GM18511 (cell line): ENCODE measurements around the gene LIME1.

ENCODE experiments used
- ATAC-seq: cut with Tn5 transposase; IDR thresholded peaks from one replicate; pipeline ENCODE4 v1.9.1; 2021; ENCODE audit warnings: mild to moderate bottlenecking, moderate library complexity; ENCODE audit not compliant: unreplicated experiment

The LIME1 gene

DNA sequence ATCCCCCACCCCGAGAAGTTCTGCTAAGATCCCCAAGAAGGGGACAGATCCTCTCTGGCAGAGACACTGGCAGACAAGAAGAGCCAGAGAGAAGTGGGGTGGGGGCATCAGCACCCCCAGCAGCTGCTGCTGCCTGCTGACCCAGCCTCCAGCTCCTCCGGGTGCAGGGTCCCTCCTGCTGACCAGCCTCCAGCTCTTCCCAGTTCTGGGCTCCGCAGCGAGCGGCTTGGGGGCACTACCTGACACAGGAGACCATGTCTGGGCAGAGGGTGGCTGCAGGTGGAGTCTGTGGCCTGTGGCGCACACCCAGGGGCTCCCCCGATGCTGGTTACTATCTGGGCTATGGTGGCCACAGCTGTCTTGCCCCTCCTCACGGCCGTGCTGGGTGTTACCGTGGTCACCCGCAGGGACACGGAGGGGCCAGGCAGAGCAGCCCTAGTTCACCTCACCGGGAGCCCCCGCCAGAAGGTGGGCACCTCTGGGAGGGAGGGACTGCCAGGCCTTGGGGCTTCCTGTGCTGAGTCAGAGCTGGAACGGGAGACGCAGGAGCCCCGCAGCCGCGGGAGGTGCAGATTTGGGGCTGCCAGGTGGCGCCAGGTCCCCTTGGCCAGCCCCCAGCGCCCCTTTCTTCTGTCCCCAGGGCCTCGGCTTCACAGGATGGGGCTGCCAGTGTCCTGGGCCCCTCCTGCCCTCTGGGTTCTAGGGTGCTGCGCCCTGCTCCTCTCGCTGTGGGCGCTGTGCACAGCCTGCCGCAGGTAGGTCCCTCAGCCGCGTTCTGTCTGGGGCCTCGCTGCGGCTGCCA is 630 bp downstream of the LIME1 start:
- ATAC-seq: no peak

GRCh38 chr20:63737695-63737944 is 1.2 kb downstream of the LIME1 start:
- no peak for ATAC-seq

DNA sequence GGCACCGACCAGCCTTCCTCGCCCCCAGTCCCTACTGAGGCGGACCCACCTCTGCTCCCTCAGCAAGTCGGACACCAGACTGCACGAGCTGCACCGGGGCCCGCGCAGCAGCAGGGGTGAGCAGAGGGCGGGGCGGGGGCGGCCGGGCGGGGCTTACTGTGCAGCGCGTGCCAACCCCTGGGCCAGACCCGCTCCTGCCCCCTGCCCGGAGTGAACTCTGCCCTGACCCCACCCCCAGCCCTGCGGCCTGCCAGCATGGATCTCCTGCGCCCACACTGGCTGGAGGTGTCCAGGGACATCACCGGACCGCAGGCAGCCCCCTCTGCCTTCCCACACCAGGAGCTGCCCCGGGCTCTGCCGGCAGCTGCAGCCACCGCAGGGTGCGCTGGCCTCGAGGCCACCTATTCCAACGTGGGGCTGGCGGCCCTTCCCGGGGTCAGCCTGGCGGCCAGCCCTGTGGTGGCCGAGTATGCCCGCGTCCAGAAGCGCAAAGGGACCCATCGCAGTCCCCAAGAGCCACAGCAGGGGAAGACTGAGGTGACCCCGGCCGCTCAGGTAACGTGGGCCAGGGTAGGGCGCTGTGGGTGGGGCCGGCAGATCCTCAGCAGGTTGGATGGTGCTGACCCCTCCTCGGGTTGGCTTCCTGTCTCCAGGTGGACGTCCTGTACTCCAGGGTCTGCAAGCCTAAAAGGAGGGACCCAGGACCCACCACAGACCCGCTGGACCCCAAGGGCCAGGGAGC is 1.7 kb downstream of the LIME1 start:
- ATAC-seq: no peak

GRCh38 chr20:63738687-63739129 is 2.2 kb downstream of the LIME1 start:
- ATAC-seq: no peak

DNA sequence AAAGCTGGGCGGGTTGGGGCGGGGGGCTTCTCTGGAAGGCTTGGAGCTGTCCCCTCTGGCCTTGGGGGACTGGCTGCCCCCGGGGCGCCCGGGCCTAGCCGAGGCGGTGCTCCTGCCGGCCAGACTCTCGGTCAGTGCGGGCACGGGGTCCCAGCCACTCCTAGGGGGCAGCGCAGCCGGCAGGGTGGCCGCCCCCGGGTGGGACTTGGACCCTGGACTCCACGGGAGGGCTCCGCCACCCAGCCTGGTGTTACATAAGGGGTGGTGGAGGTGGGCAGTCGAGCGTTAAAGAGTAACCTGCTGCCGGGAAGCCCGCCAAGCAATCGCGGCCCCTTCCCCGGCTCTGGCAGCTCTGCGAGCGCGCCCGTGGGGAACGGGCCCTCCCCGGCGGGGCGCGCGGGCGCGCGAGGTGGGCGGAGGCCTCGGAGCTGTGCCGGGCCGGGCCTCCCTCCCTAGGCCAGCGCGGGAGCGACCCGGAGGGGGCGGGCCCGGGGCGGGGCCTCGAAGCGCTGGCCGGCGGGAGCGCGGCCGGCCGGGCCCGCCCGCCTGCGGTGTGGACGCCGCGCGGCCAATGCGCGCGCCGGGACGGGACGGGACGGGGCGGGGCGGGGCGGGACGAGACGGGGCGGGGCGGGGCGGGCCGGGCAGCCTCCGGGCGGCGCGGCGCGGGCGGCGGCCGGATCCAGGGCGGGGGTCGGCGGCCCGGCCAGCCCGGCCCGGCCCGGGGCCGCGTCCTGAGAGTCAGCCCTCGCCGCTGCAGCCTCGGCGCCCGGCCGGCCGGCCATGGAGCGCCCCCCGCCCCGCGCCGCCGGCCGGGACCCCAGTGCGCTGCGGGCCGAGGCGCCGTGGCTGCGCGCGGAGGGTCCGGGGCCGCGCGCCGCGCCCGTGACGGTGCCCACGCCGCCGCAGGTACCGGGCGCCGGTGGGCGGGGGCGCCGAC is 2.9 kb downstream of the LIME1 start, which contains the start of gene SLC2A4RG:
TSS of gene SLC2A4RG (plus strand) at position 647 of the 940 bp plus-strand sequence. CDS start at position 784, 137 bp downstream.
- ATAC-seq: peak; percentile 40

- peak; percentile 9 for ATAC-seq
Observed at GRCh38 chr20:63740070-63740626, 3.7 kb downstream of the LIME1 start.

GRCh38 chr20:63740627-63741353 is 4.3 kb downstream of the LIME1 start:
- ATAC-seq: no peak

GRCh38 chr20:63741354-63741675 is 4.9 kb downstream of the LIME1 start:
- ATAC-seq: no peak

DNA sequence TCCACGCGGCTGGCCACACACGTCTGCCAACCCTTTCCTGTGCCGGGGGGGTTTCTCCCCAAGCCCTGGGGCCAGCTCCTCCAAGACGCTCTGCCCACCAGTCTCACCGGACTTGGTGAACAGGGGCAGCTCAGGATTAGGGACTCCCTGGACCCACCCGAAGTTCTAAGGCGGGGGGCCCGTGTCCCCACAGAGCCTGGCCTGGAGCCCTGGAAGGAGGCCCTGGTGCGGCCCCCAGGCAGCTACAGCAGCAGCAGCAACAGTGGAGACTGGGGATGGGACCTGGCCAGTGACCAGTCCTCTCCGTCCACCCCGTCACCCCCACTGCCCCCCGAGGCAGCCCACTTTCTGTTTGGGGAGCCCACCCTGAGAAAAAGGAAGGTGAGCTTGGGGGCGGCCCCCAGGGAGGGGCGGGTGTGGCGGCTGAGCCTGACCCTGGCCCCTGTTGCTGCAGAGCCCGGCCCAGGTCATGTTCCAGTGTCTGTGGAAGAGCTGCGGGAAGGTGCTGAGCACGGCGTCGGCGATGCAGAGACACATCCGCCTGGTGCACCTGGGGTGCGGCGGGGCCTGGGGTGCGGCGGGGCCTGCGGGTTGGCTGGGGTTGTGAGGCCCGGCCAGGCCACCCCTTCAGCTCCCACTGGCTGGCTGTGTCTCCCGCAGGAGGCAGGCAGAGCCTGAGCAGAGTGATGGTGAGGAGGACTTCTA is 5.4 kb downstream of the LIME1 start:
- no peak for ATAC-seq

DNA sequence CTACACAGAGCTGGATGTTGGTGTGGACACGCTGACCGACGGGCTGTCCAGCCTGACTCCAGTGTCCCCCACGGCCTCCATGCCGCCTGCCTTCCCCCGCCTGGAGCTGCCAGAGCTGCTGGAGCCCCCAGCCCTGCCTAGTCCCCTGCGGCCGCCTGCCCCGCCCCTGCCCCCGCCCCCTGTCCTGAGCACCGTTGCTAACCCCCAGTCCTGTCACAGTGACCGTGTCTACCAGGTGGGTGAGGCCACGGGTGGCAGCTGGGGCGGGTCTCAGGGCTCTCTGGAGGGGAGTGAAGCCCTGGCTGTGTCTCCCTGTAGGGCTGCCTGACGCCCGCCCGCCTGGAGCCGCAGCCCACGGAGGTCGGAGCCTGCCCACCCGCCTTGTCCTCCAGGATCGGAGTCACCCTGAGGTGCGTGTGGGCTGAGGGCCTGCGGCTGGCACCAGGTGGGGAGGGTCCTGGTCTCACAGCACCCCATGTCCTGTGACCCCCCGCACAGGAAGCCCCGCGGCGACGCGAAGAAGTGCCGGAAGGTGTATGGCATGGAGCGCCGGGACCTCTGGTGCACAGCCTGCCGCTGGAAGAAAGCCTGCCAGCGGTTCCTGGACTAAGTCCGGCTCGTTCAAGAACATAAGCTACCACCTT is 6.0 kb downstream of the LIME1 start:
- ATAC-seq: no peak

DNA sequence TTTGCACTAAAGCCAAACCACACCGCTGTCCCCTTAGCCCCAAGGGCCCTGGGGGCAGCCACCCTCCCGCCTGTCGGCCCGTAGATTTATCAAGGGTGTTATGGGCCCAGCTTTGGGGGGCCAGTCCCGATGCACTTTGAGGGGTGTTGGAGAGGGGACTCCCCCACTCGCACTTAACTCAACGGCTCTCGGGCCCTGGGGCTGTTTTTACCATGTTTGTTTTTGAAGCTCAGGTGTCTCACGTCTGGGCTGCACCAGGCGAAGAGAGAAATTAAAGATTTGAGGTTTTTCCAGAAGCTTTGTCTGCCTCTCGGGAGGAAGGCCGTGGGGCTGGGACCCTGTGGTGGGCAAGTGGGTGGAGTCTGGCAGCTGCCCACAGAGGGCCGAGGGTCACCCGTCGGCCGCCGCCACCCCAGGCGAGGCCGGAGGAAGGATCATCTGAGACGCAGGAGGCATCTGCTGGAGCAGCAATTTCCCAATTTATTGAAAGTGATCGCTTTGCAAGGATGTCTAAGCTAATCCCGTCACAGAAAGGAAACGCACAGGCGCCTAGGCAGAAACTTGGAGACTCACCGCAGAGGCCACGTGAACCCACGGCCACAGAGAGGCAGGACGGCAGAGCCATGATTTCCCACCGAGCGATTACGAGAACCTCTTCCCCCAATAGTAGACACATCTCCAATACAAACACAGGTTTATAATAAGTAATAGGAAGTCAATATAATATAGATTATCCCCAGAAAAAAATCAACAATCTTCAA is 6.9 kb downstream of the LIME1 start:
- no peak for ATAC-seq

DNA sequence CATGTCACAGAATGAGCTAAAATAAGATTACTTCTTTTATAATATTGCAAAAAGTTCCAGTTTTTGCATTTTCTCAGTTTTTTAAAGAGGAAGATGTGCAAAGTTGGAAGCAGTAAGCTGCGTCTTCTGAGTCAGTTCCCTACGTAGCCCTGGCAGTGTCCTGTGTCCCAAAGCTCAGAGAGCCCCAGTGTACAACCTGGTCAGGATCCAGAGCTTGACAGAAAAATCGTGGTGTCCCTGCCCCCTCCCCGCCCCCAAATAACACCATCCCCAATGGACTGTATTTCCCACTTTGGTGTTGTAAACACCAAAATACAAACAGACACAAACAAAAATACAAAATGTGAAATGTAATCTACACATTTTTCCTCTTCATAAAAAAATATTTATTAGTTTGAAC is 7.7 kb downstream of the LIME1 start:
- no peak for ATAC-seq

- ATAC-seq: no peak
Observed at GRCh38 chr20:63744574-63745423, 8.3 kb downstream of the LIME1 start.

- no peak for ATAC-seq
Observed at GRCh38 chr20:63745424-63745805, 9.0 kb downstream of the LIME1 start.

DNA sequence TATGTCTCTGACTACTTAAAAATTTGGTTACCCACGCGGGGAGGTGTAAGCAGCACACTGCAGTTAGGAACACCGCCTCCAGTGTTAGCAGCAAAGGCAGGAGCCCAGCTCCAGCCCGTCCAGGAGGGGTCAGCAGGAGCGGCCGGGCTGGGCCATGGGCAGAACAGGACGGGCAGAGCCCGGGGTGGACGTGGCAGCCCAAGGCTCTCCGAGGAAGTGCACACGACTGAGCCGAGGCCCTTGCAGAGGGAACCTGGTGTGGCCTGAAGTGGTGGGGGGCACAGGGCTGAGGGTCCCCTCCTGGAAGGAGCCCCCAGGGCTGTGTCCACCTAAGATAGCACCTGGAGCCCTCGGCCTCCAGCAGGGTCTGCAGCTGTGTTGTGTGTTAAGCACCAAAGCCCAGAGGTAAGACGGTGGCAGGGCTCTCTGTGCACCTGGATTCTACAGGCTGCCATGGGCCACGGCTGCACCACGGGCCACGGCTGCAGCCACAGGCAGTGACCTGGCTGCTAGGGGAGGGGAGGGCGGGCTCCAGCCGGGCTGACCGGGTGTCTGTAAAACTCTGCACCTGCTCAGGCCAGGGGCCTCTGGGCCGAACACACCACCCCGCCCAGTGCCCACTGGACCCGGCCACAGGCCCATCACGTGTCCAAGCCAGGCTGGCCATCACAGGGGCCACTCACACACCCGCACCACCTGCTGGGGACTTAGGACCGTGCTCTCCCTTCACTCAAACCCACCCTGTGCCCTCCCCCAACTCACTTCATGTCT is 9.7 kb downstream of the LIME1 start:
- ATAC-seq: no peak

DNA sequence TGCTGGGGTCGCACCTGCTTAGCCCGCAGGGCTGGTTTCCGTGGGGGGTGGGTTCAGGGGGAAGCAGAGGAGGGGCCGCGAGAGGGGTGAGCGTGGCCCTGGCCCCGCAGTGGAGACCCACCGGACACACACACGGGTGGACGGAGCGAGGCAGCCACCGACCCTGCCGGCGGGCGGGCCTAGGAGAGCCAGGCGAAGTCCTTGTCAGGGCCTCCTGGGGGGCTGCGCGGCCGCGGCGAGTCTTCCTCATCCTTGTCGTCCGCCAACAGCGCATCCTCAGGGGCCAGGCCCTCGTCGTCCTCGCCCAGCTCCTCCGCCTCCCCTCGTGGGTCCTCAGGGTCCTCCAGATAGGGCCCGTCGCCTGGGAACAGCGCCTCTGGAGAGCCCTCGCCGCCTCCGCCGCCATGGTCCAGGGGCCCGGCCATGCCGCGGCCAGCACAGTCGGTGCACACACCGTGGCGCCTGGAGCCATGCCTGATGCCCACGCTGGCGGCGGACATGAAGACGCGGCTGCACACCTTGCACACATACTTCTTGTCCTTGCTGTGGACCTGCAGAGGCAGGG is 10.4 kb downstream of the LIME1 start:
- no peak for ATAC-seq

- no peak for ATAC-seq
Observed at GRCh38 chr20:63747622-63748069, 11.2 kb downstream of the LIME1 start.
